ENCODE results near the gene DSG4. TPM values are rescaled to one million over a fixed set of nuclear protein-coding genes. Genes with fewer than 3 reads are reported as not detected.

Gene DSG4
- total and polyA plus RNA-seq, 2 of the 4 experiments (the other 2 are of a cell fraction) = not detected

Small RNAs within 50 kb of the gene (microRNA-seq; reads per million reads assigned to microRNA genes)
- not detected for gene RF00019 (ENCODE audit: insufficient read depth, insufficient read length)
- not detected for gene RNU6-167P (ENCODE audit: insufficient read depth, insufficient read length)

Small RNAs within 50 kb of the gene (small RNA-seq; reads per million reads assigned to genes)
- gene RF00019 = 0 reads per million in 5 experiments
- 0 reads per million in 5 experiments for gene RNU6-167P

Other genes starting within 250 kb of the DSG4 start
- gene DSC1, start 213.9 kb upstream of the DSG4 start, total RNA-seq (2012; rRNA removed) = not detected in 2 replicates
- not detected in 2 replicates for gene DSC1, start 213.9 kb upstream of the DSG4 start, polyA plus RNA-seq (2012; rRNA removed)
- not detected in 2 replicates for gene DSG1, start 58.6 kb upstream of the DSG4 start, total RNA-seq (2012; rRNA removed)
- not detected in 2 replicates for gene DSG1, start 58.6 kb upstream of the DSG4 start, polyA plus RNA-seq (2012; rRNA removed)
- gene DSG3, start 71.0 kb downstream of the DSG4 start, total RNA-seq (2012; rRNA removed) = not detected in 2 replicates
- not detected in 2 replicates for gene DSG3, start 71.0 kb downstream of the DSG4 start, polyA plus RNA-seq (2012; rRNA removed)
- 1.7 and 2.3 TPM in 2 replicates for gene DSG2, start 121.4 kb downstream of the DSG4 start, total RNA-seq (2012; rRNA removed)
- 1.4 and 1.8 TPM in 2 replicates for gene DSG2, start 121.4 kb downstream of the DSG4 start, polyA plus RNA-seq (2012; rRNA removed)
- gene TTR, start 215.1 kb downstream of the DSG4 start, total RNA-seq (2012; rRNA removed) = not detected in 2 replicates
- gene TTR, start 215.1 kb downstream of the DSG4 start, polyA plus RNA-seq (2012; rRNA removed) = not detected in 2 replicates